Keratinocyte (primary cell): ENCODE data around the gene KCNJ15. TPM values are rescaled to one million over a fixed set of nuclear protein-coding genes. Genes with fewer than 3 reads are reported as not detected.

Experiments used
- DNase-seq: peaks from one replicate; pipeline ENCODE4 v3.0.0-alpha.2; 2011; ENCODE audit warnings: low read depth, missing footprints, low spot score
- FAIRE-seq: peaks from 2 replicates; lab custom pipeline; 2011; peaks lifted over from hg19 to GRCh38; lab: Jason Lieb, UNC
- H2AFZ ChIP-seq: 2 replicates; pipeline ENCODE4 v1.6.0; 2012; ENCODE audit warnings: low read length, control low read depth, inconsistent platforms; ENCODE audit not compliant: control insufficient read depth
- H3K27ac ChIP-seq: 2 replicates; pipeline ENCODE4 v1.5.1; 2011; ENCODE audit warnings: low read length; ENCODE audit not compliant: control insufficient read depth, insufficient read depth
- H3K27me3 ChIP-seq: 3 replicates; pipeline ENCODE4 v1.6.0; 2011; ENCODE audit warnings: low read length; ENCODE audit not compliant: control insufficient read depth, insufficient read depth; ENCODE audit errors: extremely low read depth
- H3K36me3 ChIP-seq, 2 experiments: 2 replicates in 1 of 2; 3 replicates in 1 of 2; pipeline ENCODE4 v1.5.1; 2011; ENCODE audit warnings: low read length in 2 of 2, mild to moderate bottlenecking in 1 of 2; ENCODE audit not compliant: control insufficient read depth in 2 of 2, insufficient read depth in 2 of 2; ENCODE audit errors: extremely low read depth in 1 of 2
- H3K4me1 ChIP-seq: 3 replicates; pipeline ENCODE4 v1.5.1; 2011; ENCODE audit warnings: low read length; ENCODE audit not compliant: control insufficient read depth, insufficient read depth; ENCODE audit errors: extremely low read depth
- H3K4me2 ChIP-seq: 3 replicates; pipeline ENCODE4 v1.6.0; 2011; ENCODE audit warnings: low read depth, low read length; ENCODE audit not compliant: control insufficient read depth, insufficient read depth; ENCODE audit errors: extremely low read depth
- H3K4me3 ChIP-seq, 3 experiments: fragments of 200-600 bp in 1 of 3; sonication (generic) in 1 of 3; 2 replicates in 2 of 3; 3 replicates in 1 of 3; pipeline ENCODE4 v1.5.1; 2011 to 2016; ENCODE audit warnings: low read length in 3 of 3, mild to moderate bottlenecking in 3 of 3, control low read depth in 2 of 3, inconsistent platforms in 1 of 3, low read depth in 1 of 3, mixed read lengths in 1 of 3, mixed run types in 1 of 3, moderate library complexity in 1 of 3; ENCODE audit not compliant: control insufficient read depth in 2 of 3, insufficient read depth in 2 of 3; ENCODE audit errors: extremely low read depth in 1 of 3
- H3K79me2 ChIP-seq: 2 replicates; pipeline ENCODE4 v1.6.0; 2012; ENCODE audit warnings: low read length; ENCODE audit not compliant: control insufficient read depth, insufficient read depth
- H3K9ac ChIP-seq: 3 replicates; pipeline ENCODE4 v1.6.0; 2011; ENCODE audit warnings: low read length; ENCODE audit not compliant: control insufficient read depth, insufficient read depth; ENCODE audit errors: extremely low read depth
- H3K9me1 ChIP-seq: 3 replicates; pipeline ENCODE4 v1.6.0; 2011; ENCODE audit warnings: low read length; ENCODE audit not compliant: control insufficient read depth, insufficient read depth; ENCODE audit errors: extremely low read depth
- H3K9me3 ChIP-seq: 2 replicates; pipeline ENCODE4 v1.5.1; 2012; ENCODE audit warnings: low read depth, low read length; ENCODE audit not compliant: control insufficient read depth
- H4K20me1 ChIP-seq: 3 replicates; pipeline ENCODE4 v1.6.0; 2011; ENCODE audit warnings: low read length; ENCODE audit not compliant: control insufficient read depth, insufficient read depth; ENCODE audit errors: extremely low read depth
- CTCF ChIP-seq, 3 experiments: IDR thresholded peaks in 1 of 3; conservative IDR thresholded peaks in 1 of 3; optimal IDR thresholded peaks in 1 of 3; 2 replicates in 2 of 3; 3 replicates in 1 of 3; pipeline versions ENCODE3 to v1.5.1; 2011; ENCODE audit warnings: low read length in 3 of 3, mild to moderate bottlenecking in 3 of 3, moderate library complexity in 2 of 3, control low read depth in 1 of 3, inconsistent platforms in 1 of 3; ENCODE audit not compliant: insufficient read depth in 2 of 3; ENCODE audit errors: extremely low read depth in 1 of 3
- EZH2 ChIP-seq: IDR thresholded peaks from one replicate; pipeline ENCODE4 v1.6.1; 2012; ENCODE audit warnings: inconsistent platforms, mild to moderate bottlenecking, low read length, moderate library complexity
- dilution Hi-C: fragments of 300-500 bp; cut with MboI; formaldehyde crosslinking; loops from one replicate; pipeline ENCODE4 v1.7.0; 2020; ENCODE audit warnings: low sequenced_read_pairs; ENCODE audit not compliant: extremely low pct_ligation_motif_present
- polyA plus RNA-seq, 5 experiments: library from polyadenylated mRNA; depleted of rRNA in 3 of 5; stranded (reverse) in 3 of 5; stranded (forward) in 1 of 5; unstranded in 1 of 5; fragments of >200 nt; gene quantifications; 1 replicate in 1 of 5; 2 replicates in 3 of 5; 3 replicates in 1 of 5; pipeline versions ENCODE4 v1.2.1 to v1.2.3, GENCODE V29; 2011 to 2012; ENCODE audit warnings: missing spikeins in 2 of 5, low read depth in 1 of 5, low replicate concordance in 1 of 5

Gene KCNJ15
- polyA plus RNA-seq, 1 donor (not counting 4 experiments of a cell fraction or from before 2014, with no cell fraction given) = 76.3 TPM

GRCh38 chr21:38266732-38267131, 9.9 kb downstream of the KCNJ15 start:
- H3K36me3 ChIP-seq = peaks cover 0 to 9% of the 10 kb centered on the region in 2 experiments
- no peak for TF ChIP-seq CTCF (optimal IDR thresholded peaks at IDR 0.05 in 1 of 3, IDR thresholded peaks at IDR 0.05 in 1 of 3, conservative IDR thresholded peaks at IDR 0.05 in 1 of 3; ENCODE audit: extremely low read depth in 1 of 3, insufficient read depth in 2 of 3, low read length in 3 of 3)
- TF ChIP-seq EZH2 = no peak
- H3K27me3 ChIP-seq = no peaks in the 10 kb centered on the region
- H3K79me2 ChIP-seq = peaks cover 67% of the 10 kb centered on the region
- no peaks in the 10 kb centered on the region for H4K20me1 ChIP-seq
- dilution Hi-C loops = no loop called here
- DNase-seq (no peak), FAIRE-seq (peak; percentile 60)
- no peak overlapping the region for H2AFZ ChIP-seq
- no peaks in the 10 kb centered on the region for H3K9me1 ChIP-seq
- H3K27ac ChIP-seq = peak overlapping the region; percentile 83
- H3K4me1 ChIP-seq = peaks cover 52% of the 10 kb centered on the region
- no peak overlapping the region for H3K9ac ChIP-seq
- no peaks in the 10 kb centered on the region for H3K9me3 ChIP-seq
- peak overlapping the region; percentile 84 for H3K4me2 ChIP-seq
- no peak overlapping the region for H3K4me3 ChIP-seq

- no peak for DNase-seq
- Histone ChIP-seq H3K36me3 (peaks cover 0 to 9% of the 10 kb centered on the region in 2 experiments), H3K9ac (no peak overlapping the region), H3K4me3 (no peak overlapping the region), H3K27ac (peak overlapping the region; percentile 83), H3K27me3 (no peaks in the 10 kb centered on the region), H3K79me2 (peaks cover 66% of the 10 kb centered on the region), H3K9me3 (no peaks in the 10 kb centered on the region), H2AFZ (no peak overlapping the region), H4K20me1 (no peaks in the 10 kb centered on the region), H3K9me1 (no peaks in the 10 kb centered on the region), H3K4me2 (peak overlapping the region; percentile 84), H3K4me1 (peaks cover 57% of the 10 kb centered on the region)
- FAIRE-seq = peak; percentile 51
- TF ChIP-seq EZH2 = no peak
- no peak for TF ChIP-seq CTCF (optimal IDR thresholded peaks at IDR 0.05 in 1 of 3, IDR thresholded peaks at IDR 0.05 in 1 of 3, conservative IDR thresholded peaks at IDR 0.05 in 1 of 3; ENCODE audit: extremely low read depth in 1 of 3, insufficient read depth in 2 of 3, low read length in 3 of 3)
- dilution Hi-C loops = no loop called here
Measured at GRCh38 chr21:38267136-38267755, 10.5 kb downstream of the KCNJ15 start.
